ENCODE measurements around the gene IP6K1. TPM values are rescaled to one million over a fixed set of nuclear protein-coding genes. Genes with fewer than 3 reads are reported as not detected.
"Not testable (repeated sequence)": the region's sequence is repeated elsewhere in the genome, so short reads cannot be mapped to it uniquely, and the experiment has no call there.

The IP6K1 gene
- total RNA-seq, 1 donor from 2014 or later, result 30.2 TPM

GRCh38 chr3:49769286-49769915 is 16.9 kb downstream of the IP6K1 start:
- DNase-seq (ENCODE audit: low read depth), result no peak

- DNase-seq (ENCODE audit: low read depth), result no peak
Observed at GRCh38 chr3:49763981-49764380, 22.4 kb downstream of the IP6K1 start.

- no peak for DNase-seq (ENCODE audit: low read depth)
Observed at GRCh38 chr3:49761661-49762060, 24.7 kb downstream of the IP6K1 start.

GRCh38 chr3:49759226-49759625 is 27.1 kb downstream of the IP6K1 start:
- no peak for DNase-seq (ENCODE audit: low read depth)

DNA sequence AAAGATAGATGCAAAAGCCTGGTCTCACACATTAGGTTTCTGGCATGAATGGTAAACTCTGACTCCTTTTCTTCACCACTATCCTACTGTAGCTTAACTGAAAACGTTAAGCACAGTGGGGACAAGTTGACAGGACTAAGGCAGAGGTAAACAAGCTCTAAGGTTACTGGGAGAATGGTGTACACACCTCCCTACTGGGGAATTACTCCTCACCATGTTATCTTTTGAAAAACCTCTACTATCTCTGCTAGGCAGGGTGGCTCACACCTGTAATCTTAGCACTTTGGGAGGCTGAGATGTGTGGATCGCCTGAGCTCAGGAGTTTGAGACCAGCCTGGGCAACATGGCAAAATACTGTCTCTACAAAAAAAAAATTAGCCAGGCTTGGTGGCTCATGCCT is 29.1 kb downstream of the IP6K1 start:
- no peak for DNase-seq (ENCODE audit: low read depth)

GRCh38 chr3:49756036-49756435 is 30.3 kb downstream of the IP6K1 start:
- DNase-seq (ENCODE audit: low read depth), result no peak

DNA sequence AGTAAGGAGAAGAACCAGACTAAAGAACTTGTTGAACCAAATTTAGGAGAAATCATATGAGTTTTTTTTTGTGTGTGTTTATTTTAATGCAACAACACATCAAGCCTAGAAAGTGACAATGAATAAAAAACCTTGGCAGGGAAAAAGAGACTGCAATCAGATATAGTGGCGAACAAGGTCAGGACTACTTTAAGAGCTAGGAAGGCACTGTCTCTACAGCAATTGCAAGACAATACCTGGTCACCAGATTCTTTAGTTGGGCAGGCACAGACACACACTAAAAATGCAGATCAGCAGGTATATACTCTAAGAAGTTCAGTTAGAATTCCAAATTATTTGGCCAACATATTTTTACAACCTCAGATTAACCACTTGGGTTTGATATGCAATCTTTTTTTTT is 31.8 kb downstream of the IP6K1 start:
- DNase-seq (ENCODE audit: low read depth), result no peak

DNA sequence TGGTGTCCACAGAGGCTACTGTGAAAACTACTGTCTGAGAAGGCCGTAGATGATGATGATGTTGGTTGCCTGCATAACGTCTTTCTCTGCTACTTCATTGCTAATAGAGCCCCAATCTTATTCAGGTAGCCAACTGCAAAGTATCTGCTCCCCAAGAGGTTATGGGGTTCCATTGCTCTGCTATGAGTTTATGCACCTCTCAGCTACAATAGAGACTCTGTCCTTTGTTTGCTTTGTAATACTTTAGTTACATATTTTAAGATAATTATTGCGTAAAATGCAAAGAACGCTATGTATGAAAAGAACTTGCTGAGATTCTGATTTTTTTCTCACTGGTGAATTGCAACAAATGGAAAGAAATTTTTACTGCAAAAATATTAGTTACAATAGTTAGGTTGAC is 34.8 kb downstream of the IP6K1 start:
- no peak for DNase-seq (ENCODE audit: low read depth)

DNA sequence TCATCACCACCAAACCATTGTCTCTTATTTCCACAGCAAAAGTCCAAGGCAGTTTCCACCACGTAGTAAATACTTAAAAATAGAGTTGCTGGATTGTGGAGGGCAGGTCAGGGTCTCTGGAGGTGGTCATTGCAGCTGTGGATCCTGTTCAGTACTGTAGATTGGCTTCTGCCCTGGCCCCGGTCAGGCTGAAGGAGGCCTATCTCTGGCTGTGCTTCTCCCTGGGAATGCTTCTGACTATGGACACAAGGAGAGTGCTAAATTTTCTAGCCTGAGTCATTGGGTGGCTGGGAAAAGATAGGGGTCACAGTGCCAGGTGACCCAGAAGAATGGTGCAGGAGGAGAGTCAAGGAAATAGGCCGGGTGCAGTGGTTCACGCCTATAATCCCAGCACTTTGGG is 36.3 kb downstream of the IP6K1 start:
- DNase-seq (ENCODE audit: low read depth), result peak; percentile 52

DNA sequence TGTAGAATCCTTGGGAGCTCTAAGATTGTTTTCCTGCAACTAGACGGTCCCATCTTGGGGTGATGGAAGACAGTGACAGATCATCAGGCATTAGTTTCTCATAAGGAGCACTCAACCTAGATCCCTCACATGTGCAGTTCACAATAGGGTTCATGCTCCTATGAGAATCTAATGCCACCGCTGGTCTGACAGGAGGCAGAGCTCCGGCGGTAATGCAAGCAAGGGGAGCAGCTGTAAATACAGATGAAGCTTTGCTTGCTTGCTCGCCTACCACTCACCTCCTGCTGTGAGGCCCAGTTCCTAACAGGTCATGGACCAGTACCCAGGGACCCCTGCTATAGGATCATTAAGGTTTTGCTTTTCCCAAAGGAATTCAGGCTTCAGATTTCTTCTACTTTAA is 37.5 kb downstream of the IP6K1 start:
- not testable (repeated sequence) for DNase-seq (ENCODE audit: low read depth)

GRCh38 chr3:49747792-49748480 is 38.4 kb downstream of the IP6K1 start:
- no peak for DNase-seq (ENCODE audit: low read depth)

- no peak for DNase-seq (ENCODE audit: low read depth)
Observed at GRCh38 chr3:49745986-49746385, 40.4 kb downstream of the IP6K1 start.

- DNase-seq (ENCODE audit: low read depth), result no peak
Observed at GRCh38 chr3:49740427-49740826, 45.9 kb downstream of the IP6K1 start.

GRCh38 chr3:49738067-49738713 is 48.2 kb downstream of the IP6K1 start:
- no peak for DNase-seq (ENCODE audit: low read depth)

- DNase-seq (ENCODE audit: low read depth), result no peak
Observed at GRCh38 chr3:49734752-49735151, 51.6 kb downstream of the IP6K1 start.

DNA sequence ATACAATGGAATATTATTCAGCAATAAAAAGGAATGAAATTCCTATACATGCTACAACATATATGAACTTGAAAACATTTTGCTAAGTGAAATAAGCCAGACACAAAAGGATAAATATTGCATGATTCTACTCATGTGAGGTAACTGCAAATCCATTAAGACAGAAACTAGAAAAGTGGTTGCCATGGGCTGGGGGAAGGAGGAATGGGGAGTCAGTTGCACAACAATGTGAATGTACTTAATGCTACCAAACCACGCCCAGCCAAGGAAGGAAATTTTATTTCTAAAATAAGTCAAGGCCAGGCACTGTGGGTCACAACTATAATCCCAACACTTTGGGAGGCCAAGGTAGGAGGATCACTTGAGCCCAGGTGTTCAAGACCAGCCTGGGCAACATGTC is 52.8 kb downstream of the IP6K1 start:
- DNase-seq (ENCODE audit: low read depth), result no peak

- no peak for DNase-seq (ENCODE audit: low read depth)
Observed at GRCh38 chr3:49732597-49732996, 53.7 kb downstream of the IP6K1 start.

DNA sequence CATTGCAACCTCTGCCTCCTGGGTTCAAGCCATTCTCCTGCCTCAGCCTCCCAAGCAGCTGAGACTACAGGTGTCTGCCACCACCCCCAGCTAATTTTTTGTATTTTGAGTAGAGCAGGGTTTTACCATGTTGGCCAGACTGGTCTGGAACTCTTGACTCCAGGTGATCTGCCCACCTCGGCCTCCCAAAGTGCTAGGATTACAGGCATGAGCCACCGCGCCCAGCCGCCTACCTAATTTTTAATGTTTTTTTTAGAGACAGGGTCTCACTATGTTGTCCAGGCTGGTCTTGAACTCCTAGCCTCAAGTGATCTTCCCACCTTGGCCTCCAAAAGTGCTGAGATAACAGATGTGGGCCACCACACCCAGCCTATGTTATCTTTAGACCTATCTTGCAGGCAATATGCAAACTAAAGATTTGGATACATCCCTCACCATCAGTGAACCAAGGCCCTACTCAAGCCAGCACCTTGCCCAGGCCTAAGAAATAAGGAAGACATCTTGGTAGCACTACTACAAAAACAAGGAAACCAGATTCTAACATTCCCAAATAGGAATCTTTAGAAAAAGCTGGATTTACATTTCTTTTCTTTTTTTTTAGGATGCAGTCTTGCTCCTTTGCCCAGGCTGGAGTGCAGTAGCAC is 56.3 kb downstream of the IP6K1 start:
- no peak for DNase-seq (ENCODE audit: low read depth)

GRCh38 chr3:49727924-49728361 is 58.4 kb downstream of the IP6K1 start:
- DNase-seq (ENCODE audit: low read depth), result no peak

DNA sequence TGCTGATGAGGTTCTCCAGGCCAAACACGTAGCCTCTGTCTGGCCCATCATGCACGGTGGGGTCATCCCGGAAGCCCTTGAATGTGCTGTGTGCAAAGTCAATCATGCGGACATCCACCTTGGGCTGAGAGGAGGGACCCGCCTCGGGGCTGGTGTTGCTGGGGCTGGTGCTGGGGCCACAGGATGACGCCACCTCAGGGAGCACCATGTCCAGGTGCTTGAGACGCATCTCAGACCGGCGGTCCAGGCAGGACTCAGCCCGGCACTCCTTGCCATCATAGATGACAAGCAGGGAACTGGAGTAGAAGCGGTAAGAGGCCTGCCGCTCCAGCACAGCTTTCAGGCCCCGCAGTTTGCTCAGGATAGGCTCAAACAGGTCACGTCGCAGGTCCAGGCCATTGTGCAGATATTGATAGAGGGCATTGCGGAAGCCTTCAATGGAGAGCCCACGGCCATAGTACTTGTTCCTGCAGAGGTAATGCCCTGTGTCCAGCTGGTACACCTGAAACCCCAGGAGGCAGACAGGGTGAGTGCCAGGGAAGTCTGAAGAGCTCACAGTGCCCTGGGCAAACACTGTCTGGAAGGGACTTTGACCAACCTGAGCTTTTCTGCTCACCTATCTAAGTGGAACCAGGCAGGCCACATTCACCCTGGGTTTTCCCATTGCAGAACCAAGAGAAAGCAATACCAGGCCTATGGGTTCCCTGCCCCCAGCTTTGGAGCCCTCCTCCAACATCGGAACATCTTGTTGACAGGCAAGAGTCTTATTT is 59.0 kb downstream of the IP6K1 start:
- DNase-seq (ENCODE audit: low read depth), result no peak

- DNase-seq (ENCODE audit: low read depth), result no peak
Observed at GRCh38 chr3:49725906-49726681, 60.2 kb downstream of the IP6K1 start.
